GM20431 (cell line): ENCODE results near the gene KSR1.

Experiments used
- in situ Hi-C: fragments of 300-500 bp; cut with MseI, MboI; formaldehyde crosslinking; loops from one replicate; pipeline ENCODE4 v1.15.0; 2020; ENCODE audit warnings: low sequenced_read_pairs; ENCODE audit not compliant: unreplicated experiment

KSR1 gene

GRCh38 chr17:27562777-27563455 lies 106.7 kb downstream of the KSR1 start:
- in situ Hi-C loops, result no loop called here

GRCh38 chr17:27563532-27563931 lies 107.3 kb downstream of the KSR1 start:
- in situ Hi-C loops, result no loop called here

- in situ Hi-C loops, result no loop called here
Observed at GRCh38 chr17:27564463-27564862, 108.2 kb downstream of the KSR1 start.

GRCh38 chr17:27565874-27566670 lies 109.8 kb downstream of the KSR1 start:
- in situ Hi-C loops, result no loop called here

GRCh38 chr17:27566671-27567562 lies 110.7 kb downstream of the KSR1 start:
- in situ Hi-C loops, result no loop called here

GRCh38 chr17:27567563-27567859 lies 111.3 kb downstream of the KSR1 start:
- in situ Hi-C loops, result no loop called here

GRCh38 chr17:27568216-27568615 lies 112.0 kb downstream of the KSR1 start:
- in situ Hi-C loops, result no loop called here

GRCh38 chr17:27568811-27569210 lies 112.6 kb downstream of the KSR1 start:
- in situ Hi-C loops, result no loop called here

GRCh38 chr17:27569257-27569722 lies 113.0 kb downstream of the KSR1 start:
- in situ Hi-C loops, result no loop called here

- in situ Hi-C loops, result no loop called here
Observed at GRCh38 chr17:27569884-27570577, 113.8 kb downstream of the KSR1 start.

GRCh38 chr17:27570578-27570914 lies 114.3 kb downstream of the KSR1 start:
- in situ Hi-C loops, result no loop called here

GRCh38 chr17:27571563-27572352 lies 115.5 kb downstream of the KSR1 start:
- in situ Hi-C loops, result no loop called here

- in situ Hi-C loops, result no loop called here
Observed at GRCh38 chr17:27572665-27573064, 116.4 kb downstream of the KSR1 start.

- in situ Hi-C loops, result no loop called here
Observed at GRCh38 chr17:27573548-27573947, 117.3 kb downstream of the KSR1 start.

- in situ Hi-C loops, result no loop called here
Observed at GRCh38 chr17:27573971-27574525, 117.8 kb downstream of the KSR1 start.

- in situ Hi-C loops, result no loop called here
Observed at GRCh38 chr17:27575096-27575911, 119.1 kb downstream of the KSR1 start.

- in situ Hi-C loops, result no loop called here
Observed at GRCh38 chr17:27575912-27576252, 119.6 kb downstream of the KSR1 start.

- in situ Hi-C loops, result no loop called here
Observed at GRCh38 chr17:27576477-27577083, 120.3 kb downstream of the KSR1 start.
